Measurements from ENCODE around the gene LRMDA.

Gene LRMDA

DNA sequence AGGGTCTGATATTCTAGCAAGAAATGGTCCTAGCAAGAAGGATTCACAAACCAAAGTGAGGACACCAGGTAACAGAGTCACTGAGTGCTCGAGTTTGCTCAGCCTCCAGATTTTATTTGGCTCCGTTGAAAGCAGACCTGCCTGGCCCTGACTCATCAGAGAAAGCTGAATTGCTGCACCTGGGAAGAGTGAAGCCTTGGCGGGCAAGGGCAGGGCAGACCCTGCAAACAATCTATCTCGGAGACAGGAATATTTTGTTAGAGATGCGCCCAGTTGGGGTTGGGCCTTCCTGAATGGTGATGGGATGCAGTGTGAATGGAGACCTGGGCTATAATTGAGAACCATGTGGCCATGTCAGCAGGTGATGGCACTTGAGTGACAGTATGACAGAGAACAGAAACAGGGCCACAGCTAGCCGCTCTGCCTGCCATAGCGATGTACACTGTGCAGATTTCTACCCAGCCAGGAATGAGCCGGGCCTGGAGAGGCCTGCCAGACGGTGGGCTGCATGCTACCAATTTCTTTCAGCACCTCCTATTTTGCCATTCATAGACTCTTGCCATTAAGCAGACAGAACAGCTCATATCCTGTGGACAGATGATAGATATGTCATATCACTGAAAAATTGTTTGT, 744.2 kb downstream of the LRMDA start:
- no peak for DNase-seq (ENCODE audit: low read depth)

DNA sequence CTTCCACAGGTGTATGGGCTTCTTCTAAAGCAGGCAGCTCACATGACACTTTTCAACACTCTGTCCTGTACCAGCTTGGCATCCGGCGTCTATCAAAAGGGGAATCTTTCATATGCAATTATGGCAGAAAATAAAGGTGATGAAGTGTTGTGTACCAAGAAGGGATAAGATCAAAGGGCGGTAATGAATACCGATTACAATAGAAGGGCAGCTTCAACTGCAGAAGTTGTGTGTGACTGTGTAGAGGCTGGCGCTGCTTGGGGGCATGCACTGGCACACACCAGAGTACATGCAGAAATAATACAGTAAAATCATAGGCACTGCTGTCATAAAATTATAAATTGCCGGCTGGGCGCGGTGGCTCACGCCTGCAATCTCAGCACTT, 744.7 kb downstream of the LRMDA start:
- no peak for DNase-seq (ENCODE audit: low read depth)

DNA sequence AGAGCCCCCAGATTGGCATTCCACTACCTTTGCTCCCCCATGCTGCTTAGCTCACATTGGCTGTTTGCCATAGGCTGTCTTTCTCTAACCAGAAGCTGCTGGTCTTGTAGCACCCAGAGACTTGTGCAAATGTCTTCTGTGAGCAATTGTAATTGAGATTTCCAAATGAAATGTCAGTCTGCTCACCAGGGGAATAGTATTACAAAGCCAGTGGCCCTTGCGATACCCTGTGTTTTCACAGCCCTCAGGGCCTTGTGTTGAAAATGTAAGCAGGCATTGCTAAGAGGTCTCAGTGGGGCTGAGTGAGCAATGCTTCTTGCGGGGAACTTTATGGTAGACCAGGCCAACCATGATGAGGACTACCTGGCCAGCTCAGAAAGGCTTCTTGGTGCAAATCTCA, 746.5 kb downstream of the LRMDA start:
- no peak for DNase-seq (ENCODE audit: low read depth)

DNA sequence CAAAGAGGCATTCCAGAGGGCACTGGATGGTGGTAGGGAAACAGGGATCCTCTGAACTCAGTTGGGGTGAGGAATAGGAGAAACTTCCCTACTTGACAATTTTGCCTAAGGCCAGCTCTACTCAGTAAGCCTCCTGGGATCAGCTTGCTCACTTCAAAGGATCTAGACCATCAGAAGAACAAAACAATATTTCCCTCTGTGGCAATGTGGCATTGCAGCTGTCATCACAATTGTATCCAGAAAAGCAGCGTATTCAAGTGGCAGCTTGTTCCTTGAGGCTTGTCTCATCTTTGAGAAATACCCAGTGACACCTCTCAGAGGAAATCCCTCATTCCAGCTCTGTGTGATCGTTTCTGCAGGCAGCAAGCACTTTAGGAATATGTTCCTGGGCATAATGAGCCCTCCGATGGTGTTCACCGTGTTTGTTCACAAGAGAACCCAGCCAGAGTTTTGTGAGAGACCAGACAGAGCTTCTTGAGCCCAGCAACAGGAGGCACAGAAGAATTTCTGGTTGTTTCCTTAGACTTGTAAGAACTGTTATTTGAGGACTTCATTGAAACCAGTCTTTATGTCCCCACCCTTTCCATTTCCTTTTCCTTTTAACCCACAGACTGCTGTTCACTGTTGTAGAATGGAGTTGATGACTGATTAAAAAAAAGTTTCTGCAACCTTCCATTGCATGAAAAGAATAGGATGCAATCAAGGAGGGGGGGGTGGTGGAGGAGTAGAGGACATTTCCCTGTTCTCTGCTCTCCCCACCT, 747.3 kb downstream of the LRMDA start:
- DNase-seq (ENCODE audit: low read depth) = no peak

DNA sequence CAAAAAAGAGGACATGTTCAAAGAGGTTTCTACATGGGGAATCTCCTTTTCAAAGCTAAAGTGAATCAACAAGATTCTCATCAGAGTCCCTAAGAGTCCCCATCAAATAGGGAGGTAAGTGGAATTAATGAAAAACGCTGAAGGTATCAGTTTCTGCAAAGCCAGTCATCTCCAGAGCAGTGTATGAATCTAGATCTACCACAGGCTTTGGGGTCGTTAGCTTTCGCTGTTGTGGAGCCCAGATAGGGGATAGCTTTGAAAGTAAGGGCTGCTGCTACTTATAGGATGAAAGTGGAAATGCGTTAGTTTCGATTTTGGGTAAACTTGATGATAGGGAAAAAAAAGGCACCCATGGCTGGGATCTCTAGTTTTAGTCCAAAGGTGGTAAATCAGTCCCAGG, 748.4 kb downstream of the LRMDA start:
- no peak for DNase-seq (ENCODE audit: low read depth)

DNA sequence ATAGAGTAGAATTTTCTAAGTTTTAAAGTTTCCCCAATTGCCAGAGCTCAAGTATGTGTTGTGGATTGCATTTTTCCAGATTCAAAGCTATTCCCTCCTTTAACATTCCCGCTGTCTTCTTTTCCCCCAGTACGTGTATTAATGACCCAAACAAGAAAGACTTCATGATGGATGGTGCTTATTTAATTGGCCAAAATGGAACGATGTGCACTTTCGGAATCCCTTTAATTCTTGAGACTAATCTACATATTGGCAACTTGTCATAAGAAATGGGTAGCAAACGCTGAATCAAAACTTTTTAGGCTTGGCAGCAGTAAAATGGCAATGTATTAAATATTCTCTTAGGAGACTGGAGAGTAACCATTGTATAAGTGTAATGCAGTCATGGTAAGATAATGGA, 753.2 kb downstream of the LRMDA start:
- no peak for DNase-seq (ENCODE audit: low read depth)

DNA sequence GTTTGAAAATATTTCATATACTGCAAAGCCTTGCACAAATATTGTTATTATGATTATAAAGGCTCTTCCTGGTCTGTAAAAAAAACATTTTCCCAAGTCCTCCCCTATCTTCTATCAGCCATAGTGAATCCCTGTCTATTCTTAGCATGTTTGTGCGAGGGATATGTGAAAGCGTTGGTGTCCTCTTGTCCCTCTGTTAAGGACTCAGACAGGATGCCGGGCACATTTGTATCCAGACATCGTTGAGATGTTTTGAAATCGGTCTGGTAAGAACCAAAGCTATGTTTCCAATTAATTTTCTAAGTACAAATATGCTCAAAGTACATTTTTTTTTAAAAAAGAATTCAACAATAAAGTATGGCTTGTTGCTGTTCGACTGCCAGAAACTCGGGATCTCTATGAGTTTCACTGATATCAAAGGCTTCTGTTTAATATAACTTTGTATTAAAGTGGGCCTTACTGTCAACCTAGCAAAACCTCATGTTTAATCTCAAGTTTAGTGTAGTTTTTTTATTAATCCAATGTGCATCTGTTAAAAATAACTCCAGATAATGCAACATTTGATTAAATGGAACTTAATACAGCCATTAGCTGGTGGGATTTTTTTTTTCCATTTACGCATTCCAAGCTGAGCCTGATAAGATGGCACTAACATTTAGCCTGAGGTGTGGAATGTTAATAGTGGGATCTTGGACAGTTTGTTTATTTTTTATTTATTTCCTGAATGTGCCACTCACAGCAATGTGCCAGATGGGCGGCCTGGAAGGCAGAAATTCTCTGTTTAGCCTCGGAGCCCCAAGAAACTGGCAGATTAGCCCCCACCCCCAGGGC, 754.3 kb downstream of the LRMDA start:
- DNase-seq (ENCODE audit: low read depth) = no peak

DNA sequence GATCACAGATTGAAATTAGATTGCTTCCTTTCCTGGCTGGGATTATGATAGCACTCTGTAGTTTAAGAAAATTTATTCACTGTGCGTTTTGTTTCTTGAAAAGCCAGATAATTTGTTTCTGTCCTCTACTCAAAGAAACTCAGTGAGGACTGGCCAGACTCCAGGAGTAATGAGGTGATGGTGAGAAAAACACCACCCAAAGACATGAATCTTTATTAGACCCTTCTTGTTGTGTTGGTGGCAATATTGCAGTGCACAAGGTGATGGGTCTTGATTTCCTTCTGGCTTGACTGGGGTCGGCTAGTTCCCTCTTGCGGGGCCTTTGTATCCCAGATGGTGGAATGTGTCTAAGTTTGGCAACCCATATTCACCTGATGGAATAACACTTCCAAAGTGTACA, 756.8 kb downstream of the LRMDA start:
- no peak for DNase-seq (ENCODE audit: low read depth)

DNA sequence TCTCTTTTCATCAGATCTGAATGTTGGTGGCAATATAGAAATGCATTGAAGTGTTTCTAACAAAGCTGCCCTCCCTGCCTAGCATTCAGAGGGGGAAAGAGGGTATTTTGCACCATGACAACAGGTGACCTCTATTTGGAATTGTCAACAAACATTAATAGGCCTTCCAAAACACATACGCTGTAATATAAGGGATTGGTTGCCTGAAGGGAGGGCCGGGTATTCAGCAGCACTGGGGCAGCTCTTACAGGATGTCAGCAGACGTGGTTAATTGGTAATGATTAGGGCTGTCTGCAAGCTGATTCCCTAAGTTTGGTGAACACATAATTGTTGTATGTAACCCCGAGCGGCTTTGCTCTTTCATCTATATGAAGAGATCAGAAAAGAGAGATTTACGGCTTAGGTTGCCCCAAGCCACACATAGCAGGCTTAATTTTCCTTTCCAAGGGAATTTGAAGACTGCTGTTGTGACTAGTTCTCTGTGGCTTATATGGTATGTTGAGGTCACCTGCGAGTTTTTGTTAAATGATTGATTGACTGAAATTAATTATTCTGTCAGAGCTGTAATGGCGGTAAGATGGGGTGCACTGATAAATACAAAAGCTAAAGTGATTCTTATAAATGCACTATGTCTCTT, 759.3 kb downstream of the LRMDA start:
- no peak for DNase-seq (ENCODE audit: low read depth)

DNA sequence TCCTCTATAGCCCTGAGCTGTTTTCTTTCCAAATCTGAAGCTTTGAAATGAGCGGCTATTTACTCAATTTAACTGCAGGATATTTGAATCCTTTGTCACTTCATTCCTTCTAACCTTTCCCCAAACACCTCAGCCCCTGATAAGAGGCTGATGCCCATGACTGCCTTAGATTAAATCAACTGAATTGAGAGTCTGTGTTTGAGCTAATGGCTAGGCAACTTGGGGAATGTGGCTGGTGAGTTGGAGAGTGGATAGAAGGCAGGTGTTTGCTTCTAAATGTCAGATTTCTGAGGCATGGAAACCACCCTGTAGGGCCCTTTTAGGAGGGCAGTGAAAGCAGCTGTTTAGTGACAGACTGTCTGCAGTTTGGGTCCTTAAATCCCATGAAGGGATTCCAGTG, 759.9 kb downstream of the LRMDA start:
- DNase-seq (ENCODE audit: low read depth) = no peak

DNA sequence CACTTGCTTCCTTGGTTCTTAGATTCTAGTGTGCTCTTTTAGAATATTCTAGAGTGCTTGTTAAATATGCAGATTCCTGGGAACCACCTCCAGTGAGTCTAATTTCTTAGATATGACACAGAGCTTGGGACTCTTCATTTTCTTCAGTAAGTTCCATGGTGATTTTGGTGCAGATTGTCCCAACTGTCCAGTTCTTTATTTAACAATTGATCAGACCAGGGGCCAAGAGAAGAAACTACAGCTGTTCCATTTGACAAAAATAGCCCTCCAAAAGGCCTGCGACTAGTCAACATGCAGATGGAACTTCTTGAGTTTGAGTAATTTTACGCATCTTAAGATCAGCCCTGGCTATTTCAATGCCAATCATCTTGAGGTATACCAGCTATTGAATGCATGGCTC, 760.7 kb downstream of the LRMDA start:
- no peak for DNase-seq (ENCODE audit: low read depth)

DNA sequence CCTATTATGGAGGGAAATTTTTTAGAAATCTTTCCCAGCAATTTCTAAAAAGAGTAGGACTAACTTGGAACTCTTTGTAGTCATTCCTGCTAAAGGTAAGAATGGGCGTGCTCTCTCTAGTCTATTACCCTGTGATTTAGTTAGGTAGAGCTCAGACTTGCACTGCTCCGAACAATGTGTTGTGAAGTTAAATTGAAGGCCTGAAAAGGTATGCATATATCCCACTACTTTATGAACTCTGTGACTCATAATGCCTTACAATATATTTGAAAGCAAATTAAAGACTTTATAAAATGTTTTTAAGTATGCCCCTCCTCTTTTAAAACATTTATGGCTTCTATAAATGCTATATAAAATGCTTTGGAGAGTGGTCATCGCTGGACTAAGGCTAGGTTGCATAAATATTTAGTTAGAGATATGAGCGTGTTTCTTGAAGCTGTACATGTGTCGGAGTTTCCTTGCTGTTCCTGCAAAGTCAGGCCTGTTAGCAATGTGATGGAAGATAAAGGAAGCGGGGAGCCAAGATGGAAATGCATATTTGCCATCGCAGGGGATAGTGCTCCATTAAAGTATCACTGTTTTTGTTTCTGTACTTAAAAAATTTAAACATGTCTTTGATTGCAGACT, 761.4 kb downstream of the LRMDA start:
- DNase-seq (ENCODE audit: low read depth) = no peak

DNA sequence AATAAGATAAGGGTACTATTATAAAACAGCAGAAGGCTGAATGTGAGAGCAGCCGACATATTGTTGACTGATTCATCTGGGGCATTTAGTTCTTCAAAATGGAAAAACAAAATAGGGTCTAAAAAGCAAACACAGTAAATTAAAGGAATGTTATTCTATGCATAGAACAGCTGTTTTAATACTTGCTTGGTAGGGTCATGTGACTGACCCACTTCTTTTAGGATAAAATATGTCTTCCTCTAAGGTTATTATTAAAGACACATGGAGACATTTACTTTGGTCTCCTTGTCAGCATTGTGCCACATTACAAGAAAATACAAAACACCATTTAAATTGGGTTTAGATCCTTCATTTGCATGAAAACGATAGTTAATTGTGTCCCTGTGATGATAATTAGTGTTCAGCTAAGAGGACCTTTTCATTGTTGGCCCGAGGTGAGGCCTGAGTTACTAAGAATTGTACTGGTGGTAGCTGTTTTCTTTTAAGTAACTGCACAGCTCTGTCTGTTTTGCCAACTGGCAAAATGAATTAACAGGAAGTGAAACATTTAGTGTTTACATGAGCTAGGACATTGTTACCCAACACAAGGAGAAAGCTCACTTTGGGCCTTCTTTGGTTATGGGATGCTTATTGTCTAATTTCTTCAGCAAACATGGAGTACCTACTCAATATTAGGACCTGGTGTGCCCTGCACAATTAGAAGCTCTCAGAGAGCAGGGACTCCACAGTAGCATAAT, 764.4 kb downstream of the LRMDA start:
- DNase-seq (ENCODE audit: low read depth) = no peak

DNA sequence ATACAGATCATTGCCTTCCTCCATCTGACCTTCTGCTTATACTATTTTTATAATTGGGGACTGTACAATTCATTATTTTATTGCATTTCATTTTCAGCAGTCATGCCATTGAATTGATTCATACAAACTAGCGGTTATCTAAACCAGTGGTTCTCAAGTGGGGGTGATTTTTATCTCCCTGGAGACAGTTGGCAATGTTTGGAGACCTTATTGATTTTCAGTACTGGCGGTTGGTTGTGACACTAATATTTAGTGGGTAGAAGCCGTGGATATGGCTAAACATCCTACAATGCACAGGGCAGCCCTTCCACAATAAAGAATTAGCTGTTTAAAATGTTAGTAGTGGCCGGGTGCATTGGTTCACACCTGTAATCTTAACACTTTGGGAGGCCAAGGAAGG, 765.9 kb downstream of the LRMDA start:
- no peak for DNase-seq (ENCODE audit: low read depth)

DNA sequence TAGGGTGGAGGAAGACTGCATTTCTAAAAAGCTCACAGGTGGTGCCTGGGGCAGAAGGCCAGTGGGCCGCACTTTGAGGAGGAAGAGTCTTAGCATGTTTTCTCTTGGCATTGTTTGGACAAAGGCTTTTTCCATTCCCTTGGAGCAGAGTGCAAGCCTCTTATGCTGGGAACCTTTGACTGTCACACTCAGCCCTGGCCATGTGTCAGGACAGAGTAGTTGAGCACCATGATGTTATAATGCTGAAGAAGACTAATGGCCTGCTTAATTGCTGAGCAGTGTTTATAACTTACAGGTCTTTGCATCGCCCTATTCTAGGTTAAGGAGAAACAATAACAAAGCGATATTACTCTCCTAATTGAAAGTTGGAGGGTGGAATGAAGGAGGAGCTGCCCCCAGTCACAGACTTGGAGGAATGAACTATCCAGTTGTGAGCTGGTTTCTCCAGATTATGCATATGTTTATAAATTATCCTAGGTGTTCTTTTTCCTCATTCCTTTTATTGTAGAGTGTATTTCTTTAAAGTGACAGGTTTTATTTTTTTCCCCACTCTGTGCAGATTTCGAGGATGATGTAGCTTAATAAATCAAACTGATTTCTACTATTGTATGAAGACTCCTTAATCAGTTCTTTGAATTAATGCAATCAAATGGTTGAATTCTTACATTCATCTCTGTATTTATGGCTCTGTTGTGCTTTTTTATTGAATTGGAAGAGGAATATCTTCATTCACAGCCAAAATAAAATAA, 767.0 kb downstream of the LRMDA start:
- DNase-seq (ENCODE audit: low read depth) = no peak

DNA sequence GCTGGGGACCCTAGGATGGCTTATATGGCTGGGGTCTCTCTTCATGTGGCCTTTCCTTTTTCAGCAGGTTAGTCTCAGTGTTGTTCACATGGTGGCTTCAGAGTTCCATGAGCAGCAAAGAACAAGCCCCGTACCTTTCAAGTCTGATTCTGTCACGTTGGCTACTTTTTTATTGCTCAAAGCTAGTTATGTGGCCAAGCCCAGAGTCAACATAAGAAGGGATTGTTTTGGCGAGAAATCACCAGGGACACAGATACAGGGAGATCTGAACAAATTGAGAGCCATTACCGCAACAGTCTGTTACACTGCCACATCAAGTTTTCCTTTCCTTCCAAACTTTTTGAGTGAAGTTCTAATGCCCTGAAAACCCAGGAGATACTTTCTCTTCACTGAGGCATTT, 770.5 kb downstream of the LRMDA start:
- DNase-seq (ENCODE audit: low read depth) = no peak

DNA sequence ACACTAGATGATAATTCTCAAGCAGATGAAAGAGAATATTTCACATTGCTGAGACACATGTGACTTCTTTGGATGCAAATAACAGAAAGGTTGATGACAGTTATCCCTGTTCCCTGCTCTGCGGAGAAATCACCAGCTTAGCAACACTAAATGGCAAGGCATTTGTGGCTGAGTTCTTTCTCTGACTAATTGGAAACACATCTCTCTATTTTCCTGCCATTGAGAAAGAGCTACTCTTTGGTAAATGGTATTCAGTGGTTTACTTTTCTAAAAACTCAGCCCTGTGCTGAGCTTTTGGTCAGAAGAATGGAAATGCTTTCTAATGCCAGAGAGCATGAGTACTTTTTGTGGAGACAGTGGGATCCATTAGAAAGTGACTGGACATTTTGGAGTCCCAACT, 771.4 kb downstream of the LRMDA start:
- DNase-seq (ENCODE audit: low read depth) = no peak

DNA sequence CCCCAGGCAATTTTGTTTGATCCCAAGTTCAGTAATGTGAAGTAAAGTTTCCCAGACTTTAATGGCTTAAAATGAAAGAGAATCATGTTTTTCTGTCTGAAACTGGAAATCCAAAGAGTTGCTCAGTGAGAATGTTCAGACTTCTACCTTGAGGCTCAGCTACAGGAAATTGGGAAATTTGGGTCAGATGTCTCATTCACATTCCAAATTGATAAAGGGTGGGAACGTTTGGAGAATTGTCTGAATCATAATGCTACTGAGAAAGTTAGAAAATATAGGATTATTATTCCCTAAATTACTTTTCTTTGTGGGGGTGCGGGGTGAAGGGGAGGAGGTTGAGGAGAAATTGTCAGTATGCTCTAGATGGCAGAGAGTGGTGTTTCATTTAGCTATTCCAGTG, 773.9 kb downstream of the LRMDA start:
- no peak for DNase-seq (ENCODE audit: low read depth)

DNA sequence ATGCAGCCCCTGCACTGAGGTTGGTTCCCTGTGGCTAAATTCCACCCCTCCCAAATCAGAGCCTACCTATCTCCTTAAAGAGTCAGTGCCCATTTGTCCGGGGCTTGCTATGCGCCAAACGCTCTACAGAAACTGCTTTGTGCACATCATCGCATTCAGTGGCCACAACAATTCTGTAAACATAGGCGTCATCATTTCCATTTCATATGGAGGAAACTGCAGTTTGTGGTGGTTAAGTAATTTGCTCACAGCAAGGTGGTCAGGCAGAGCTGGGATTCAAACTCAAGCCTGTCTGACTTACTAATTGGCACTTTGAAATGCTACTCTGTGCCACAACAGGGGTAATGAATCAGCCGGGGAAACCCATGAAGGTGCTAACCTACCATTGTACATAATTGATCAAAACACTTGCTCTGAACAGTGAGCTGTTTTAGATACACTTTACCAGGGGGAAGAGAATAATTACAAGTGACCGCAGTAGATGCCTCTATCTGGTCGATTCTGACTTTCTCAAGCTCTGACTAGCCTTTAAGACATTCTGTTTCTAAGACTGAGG, 775.5 kb downstream of the LRMDA start:
- no peak for DNase-seq (ENCODE audit: low read depth)

DNA sequence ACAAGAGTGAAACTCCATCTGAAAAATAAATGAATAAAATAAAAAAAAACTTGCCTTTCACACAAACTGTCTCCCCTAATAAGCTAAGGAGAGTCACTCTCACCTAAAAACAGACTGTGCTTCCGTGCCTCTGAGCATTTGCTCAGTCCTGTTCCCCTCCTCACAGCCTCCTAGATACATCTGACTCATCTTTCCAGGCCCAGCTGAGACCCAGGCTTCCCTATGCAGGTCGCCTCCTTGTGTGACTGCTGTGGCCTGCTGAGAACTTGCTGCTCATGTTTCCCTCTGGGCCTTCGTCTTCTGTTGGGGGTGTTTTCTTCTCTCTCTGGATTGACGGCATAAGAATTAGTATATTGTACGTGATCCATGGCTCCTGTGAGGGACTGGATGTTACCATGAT, 777.7 kb downstream of the LRMDA start:
- no peak for DNase-seq (ENCODE audit: low read depth)

DNA sequence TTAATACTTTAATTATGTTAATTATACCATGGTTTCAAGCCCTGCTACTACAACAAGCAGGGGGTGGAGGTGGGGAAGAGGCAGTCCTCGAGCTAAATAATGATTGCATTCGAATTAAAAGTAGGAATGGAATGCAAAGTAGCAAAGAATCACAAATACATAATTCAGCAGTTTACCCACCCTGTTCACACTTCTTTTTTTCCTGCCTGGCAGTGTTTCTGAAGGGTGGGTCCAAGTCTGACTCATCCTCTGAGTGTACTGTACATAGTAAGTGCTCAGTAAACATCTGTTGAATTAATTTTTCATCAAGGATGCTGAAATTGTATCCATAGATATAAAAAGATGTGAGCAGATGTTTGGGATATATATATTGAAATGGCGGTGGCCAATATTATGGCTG, 778.8 kb downstream of the LRMDA start:
- no peak for DNase-seq (ENCODE audit: low read depth)

Data from activated T-helper 9 cell treated with anti-CD3 and anti-CD28 coated beads, Interleukin-2, amount 50 U/mL, for 16 hours (primary cell).